PC-9 (cell line): Measurements from ENCODE around the gene ZNF581.

ENCODE experiments used
- EZH2 ChIP-seq: fragments of 200-600 bp; sonication (generic); IDR thresholded peaks from 2 replicates; pipeline ENCODE4 v1.8.0; 2017; ENCODE audit warnings: antibody characterized with exemption, low read depth
- TF ChIP-seq, protein P1 (sequence below): fragments of 200-600 bp; sonication (generic); conservative IDR thresholded peaks from 2 replicates; pipeline ENCODE4 v1.6.1; 2017; ENCODE audit warnings: mixed run types, antibody characterized with exemption, mild to moderate bottlenecking, moderate library complexity

DNA sequence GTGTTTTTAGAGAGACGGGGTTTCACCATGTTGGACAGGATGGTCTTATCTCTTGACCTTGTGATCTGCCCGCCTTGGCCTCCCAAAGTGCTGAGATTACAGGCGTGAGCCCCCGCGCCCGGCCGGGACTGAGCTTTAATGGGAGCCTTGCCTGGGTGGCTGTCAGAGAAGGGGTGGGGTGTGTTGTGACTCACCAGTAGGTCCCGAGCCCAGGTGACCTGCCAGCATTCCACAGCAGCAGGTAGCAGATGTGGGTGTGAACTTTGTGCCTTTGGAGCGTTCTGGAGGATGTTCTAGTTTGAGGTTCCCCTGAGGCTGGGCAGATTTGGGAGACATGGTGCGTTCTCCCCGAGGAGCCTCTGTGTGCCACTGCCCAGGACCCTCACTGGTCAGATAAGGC is 24.5 kb downstream of the ZNF581 start:
- no peak for TF ChIP-seq EZH2
- TF ChIP-seq, protein P1, sequence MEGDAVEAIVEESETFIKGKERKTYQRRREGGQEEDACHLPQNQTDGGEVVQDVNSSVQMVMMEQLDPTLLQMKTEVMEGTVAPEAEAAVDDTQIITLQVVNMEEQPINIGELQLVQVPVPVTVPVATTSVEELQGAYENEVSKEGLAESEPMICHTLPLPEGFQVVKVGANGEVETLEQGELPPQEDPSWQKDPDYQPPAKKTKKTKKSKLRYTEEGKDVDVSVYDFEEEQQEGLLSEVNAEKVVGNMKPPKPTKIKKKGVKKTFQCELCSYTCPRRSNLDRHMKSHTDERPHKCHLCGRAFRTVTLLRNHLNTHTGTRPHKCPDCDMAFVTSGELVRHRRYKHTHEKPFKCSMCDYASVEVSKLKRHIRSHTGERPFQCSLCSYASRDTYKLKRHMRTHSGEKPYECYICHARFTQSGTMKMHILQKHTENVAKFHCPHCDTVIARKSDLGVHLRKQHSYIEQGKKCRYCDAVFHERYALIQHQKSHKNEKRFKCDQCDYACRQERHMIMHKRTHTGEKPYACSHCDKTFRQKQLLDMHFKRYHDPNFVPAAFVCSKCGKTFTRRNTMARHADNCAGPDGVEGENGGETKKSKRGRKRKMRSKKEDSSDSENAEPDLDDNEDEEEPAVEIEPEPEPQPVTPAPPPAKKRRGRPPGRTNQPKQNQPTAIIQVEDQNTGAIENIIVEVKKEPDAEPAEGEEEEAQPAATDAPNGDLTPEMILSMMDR = no peak
